Glutamatergic neuron (in vitro differentiated cells): Measurements from ENCODE around the gene SHLD1. TPM values are rescaled to one million over a fixed set of nuclear protein-coding genes. Genes with fewer than 3 reads are reported as not detected.

ENCODE experiments used
- DNase-seq: peaks from one replicate; pipeline ENCODE4 v3.0.0; 2022
- H3K27ac Mint-ChIP-seq: one replicate; pipeline ENCODE4 v1.8.0; 2020; ENCODE audit warnings: mild to moderate bottlenecking, mixed read lengths, inconsistent platforms; ENCODE audit not compliant: unreplicated experiment
- H3K27me3 Mint-ChIP-seq: one replicate; pipeline ENCODE4 v1.8.0; 2020; ENCODE audit warnings: mild to moderate bottlenecking, moderate library complexity, mixed read lengths, inconsistent platforms; ENCODE audit not compliant: unreplicated experiment
- H3K36me3 Mint-ChIP-seq: one replicate; pipeline ENCODE4 v1.8.0; 2020; ENCODE audit warnings: mild to moderate bottlenecking, mixed read lengths, inconsistent platforms; ENCODE audit not compliant: unreplicated experiment
- H3K4me1 Mint-ChIP-seq: one replicate; pipeline ENCODE4 v1.8.0; 2020; ENCODE audit warnings: mild to moderate bottlenecking, low read depth, mixed read lengths, inconsistent platforms; ENCODE audit not compliant: unreplicated experiment
- H3K4me3 Mint-ChIP-seq: one replicate; pipeline ENCODE4 v1.8.0; 2020; ENCODE audit warnings: mild to moderate bottlenecking, mixed read lengths, inconsistent platforms; ENCODE audit not compliant: unreplicated experiment
- H3K9me3 Mint-ChIP-seq: one replicate; pipeline ENCODE4 v1.8.0; 2020; ENCODE audit warnings: mild to moderate bottlenecking, moderate library complexity, mixed read lengths, inconsistent platforms; ENCODE audit not compliant: unreplicated experiment
- total RNA-seq: library from RNA; stranded (reverse); fragmentation: NEBNext Ultra II Directional; extraction: Animal tissue kit (Norgen Biotek cat#: 25700); gene quantifications from one replicate; pipeline ENCODE4 v1.2.1, GENCODE V29; 2021; ENCODE audit not compliant: unreplicated experiment
- TF ChIP-seq, protein P1 (sequence below): fragments of 200-600 bp; sonication (generic); IDR thresholded peaks from one replicate; pipeline ENCODE4 v1.5.0; 2021; ENCODE audit not compliant: partially characterized antibody, unreplicated experiment

SHLD1 gene
- total RNA-seq, 1 donor from 2014 or later = 4.0 TPM

DNA sequence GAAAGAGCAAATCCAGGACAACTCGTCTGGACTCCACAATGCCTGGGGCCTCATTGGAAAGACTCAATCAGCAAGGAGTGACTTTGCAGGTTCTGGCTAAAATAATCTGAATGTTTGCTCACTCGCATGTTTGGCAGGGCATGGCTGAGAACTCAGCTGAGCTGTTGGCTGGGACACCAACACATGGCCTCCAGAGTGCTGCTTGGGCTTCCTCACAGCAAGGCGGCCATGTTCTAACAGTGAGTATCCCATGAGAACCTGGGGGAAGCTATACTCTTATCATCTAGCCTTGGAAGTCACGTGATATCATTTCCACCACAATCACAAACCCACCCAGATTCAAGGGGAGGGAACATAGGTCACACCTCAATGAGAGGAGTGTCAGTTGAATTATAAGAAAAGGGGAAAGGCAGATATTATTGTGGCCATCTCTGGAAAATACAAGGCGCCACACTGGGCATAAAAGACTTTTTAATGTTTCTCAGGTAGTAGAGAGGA, 23.1 kb upstream of the SHLD1 start:
- no peak overlapping the region for H3K27ac Mint-ChIP-seq
- no peaks in the 10 kb centered on the region for H3K36me3 Mint-ChIP-seq
- no peak for DNase-seq
- peaks cover 3% of the 10 kb centered on the region for H3K27me3 Mint-ChIP-seq
- TF ChIP-seq, protein P1, sequence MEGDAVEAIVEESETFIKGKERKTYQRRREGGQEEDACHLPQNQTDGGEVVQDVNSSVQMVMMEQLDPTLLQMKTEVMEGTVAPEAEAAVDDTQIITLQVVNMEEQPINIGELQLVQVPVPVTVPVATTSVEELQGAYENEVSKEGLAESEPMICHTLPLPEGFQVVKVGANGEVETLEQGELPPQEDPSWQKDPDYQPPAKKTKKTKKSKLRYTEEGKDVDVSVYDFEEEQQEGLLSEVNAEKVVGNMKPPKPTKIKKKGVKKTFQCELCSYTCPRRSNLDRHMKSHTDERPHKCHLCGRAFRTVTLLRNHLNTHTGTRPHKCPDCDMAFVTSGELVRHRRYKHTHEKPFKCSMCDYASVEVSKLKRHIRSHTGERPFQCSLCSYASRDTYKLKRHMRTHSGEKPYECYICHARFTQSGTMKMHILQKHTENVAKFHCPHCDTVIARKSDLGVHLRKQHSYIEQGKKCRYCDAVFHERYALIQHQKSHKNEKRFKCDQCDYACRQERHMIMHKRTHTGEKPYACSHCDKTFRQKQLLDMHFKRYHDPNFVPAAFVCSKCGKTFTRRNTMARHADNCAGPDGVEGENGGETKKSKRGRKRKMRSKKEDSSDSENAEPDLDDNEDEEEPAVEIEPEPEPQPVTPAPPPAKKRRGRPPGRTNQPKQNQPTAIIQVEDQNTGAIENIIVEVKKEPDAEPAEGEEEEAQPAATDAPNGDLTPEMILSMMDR = no peak
- no peak overlapping the region for H3K4me3 Mint-ChIP-seq
- H3K4me1 Mint-ChIP-seq = no peaks in the 10 kb centered on the region
- H3K9me3 Mint-ChIP-seq = peaks cover 3% of the 10 kb centered on the region

DNA sequence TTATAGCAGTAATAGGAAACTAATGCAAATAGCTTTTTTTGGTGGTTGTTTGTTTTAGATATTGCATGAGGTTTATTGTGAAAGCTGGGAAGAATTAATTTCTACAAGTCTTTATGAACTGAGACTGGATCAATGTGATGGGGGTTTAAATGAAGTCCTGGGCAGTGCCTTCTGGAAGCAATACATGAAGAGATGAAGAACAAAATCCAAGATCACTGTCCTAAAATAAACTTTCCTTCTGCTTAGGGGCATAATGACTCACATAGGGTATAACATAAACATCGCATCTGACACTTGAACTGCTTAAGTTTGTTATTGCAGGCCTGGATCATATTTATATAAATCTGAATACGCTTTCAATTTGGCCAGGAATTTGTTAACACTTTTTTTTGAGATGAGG, 20.9 kb upstream of the SHLD1 start:
- Mint-ChIP-seq H3K36me3 (no peaks in the 10 kb centered on the region), H3K9me3 (peaks cover 3% of the 10 kb centered on the region), H3K27ac (no peak overlapping the region), H3K27me3 (peaks cover 5% of the 10 kb centered on the region), H3K4me1 (no peaks in the 10 kb centered on the region), H3K4me3 (no peak overlapping the region)
- TF ChIP-seq, protein P1 = no peak
- no peak for DNase-seq

- H3K4me1 Mint-ChIP-seq = no peaks in the 10 kb centered on the region
- peaks cover 5% of the 10 kb centered on the region for H3K27me3 Mint-ChIP-seq
- H3K27ac Mint-ChIP-seq = no peak overlapping the region
- H3K36me3 Mint-ChIP-seq = no peaks in the 10 kb centered on the region
- TF ChIP-seq, protein P1 = no peak
- peaks cover 3% of the 10 kb centered on the region for H3K9me3 Mint-ChIP-seq
- H3K4me3 Mint-ChIP-seq = no peak overlapping the region
- DNase-seq = no peak
These were observed 20.1 kb upstream of the SHLD1 start for GRCh38 chr20:5730131-5730530.

DNA sequence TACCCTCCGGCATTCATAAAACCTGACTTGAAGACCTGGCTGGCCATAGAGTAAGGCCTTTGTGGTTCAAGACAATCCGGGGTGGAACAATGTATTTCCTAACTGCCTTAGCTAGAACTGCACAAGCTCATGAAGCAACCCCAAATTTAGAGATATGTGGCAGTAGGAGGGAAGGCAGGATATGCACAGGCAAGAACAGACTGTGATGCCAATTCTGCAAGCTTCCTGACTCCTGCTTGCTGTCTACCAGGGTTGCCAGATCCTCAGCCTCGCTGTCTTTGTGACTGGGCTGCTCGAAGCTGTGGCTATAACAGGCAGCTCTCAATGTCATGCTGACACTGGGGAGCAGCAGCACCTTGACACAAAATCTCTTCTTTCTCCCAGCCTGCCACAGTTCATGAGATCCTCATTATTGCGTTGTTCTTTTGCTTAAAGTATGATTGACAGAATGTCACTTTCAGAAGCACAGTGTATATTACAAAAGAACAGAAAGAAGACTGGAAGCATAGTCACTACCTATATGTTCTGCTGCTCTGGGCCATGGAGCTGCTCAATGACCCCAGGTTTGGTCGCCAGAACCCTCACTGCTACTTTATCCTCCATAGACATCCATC, 18.3 kb upstream of the SHLD1 start:
- Mint-ChIP-seq H3K9me3 (peaks cover 3% of the 10 kb centered on the region), H3K4me1 (peaks cover 3% of the 10 kb centered on the region), H3K27me3 (peaks cover 5% of the 10 kb centered on the region), H3K36me3 (no peaks in the 10 kb centered on the region), H3K4me3 (no peak overlapping the region), H3K27ac (no peak overlapping the region)
- no peak for DNase-seq
- TF ChIP-seq, protein P1 = no peak

- Mint-ChIP-seq H3K36me3 (no peaks in the 10 kb centered on the region), H3K9me3 (no peaks in the 10 kb centered on the region), H3K4me1 (peaks cover 3% of the 10 kb centered on the region), H3K27me3 (peaks cover 2% of the 10 kb centered on the region), H3K27ac (no peak overlapping the region), H3K4me3 (no peak overlapping the region)
- no peak for DNase-seq
- TF ChIP-seq, protein P1 = no peak
These were observed 15.6 kb upstream of the SHLD1 start for GRCh38 chr20:5734602-5735001.
